K562 (cell line): ENCODE results near the gene RPS19BP1. TPM values are rescaled to one million over a fixed set of nuclear protein-coding genes. Genes with fewer than 3 reads are reported as not detected.
A peak's percentile ranks its signal among the peaks of the same experiment; 100 is the strongest.

Experiments used
- BRF2 ChIP-seq: IDR thresholded peaks from 3 replicates; pipeline ENCODE4 v1.6.1; 2011; ENCODE audit warnings: borderline replicate concordance, mild to moderate bottlenecking; ENCODE audit not compliant: insufficient read length, insufficient read depth
- CBFA2T2 ChIP-seq: fragments of 450-650 bp; conservative IDR thresholded peaks from 2 replicates; pipeline ENCODE4 v1.6.1; 2017; ENCODE audit warnings: mild to moderate bottlenecking
- CBX1 ChIP-seq: sonication (generic); IDR thresholded peaks from 2 replicates; pipeline ENCODE4 v1.6.1; 2016; ENCODE audit warnings: antibody characterized with exemption, low read depth, mild to moderate bottlenecking
- CBX8 ChIP-seq: fragments of 200-600 bp; sonication (generic); IDR thresholded peaks from 2 replicates; pipeline ENCODE4 v1.6.1; 2012; ENCODE audit warnings: borderline replicate concordance, mixed run types, low read depth, mild to moderate bottlenecking, moderate library complexity, mixed read lengths, low read length, control low read depth, inconsistent platforms; ENCODE audit not compliant: poor library complexity, severe bottlenecking; ENCODE audit errors: extremely low read depth
- CEBPZ ChIP-seq: fragments of 150-350 bp; IDR thresholded peaks from 2 replicates; pipeline ENCODE4 v1.6.1; 2014; ENCODE audit warnings: low read depth, mild to moderate bottlenecking, low read length, borderline replicate concordance
- CREBBP ChIP-seq: IDR thresholded peaks from one replicate; pipeline ENCODE4 v1.6.1; 2012; ENCODE audit warnings: low read depth, mild to moderate bottlenecking, control low read depth, inconsistent platforms, low read length
- E2F3 ChIP-seq: fragments of 250-450 bp; sonication (Bioruptor Pico); IDR thresholded peaks from 2 replicates; pipeline ENCODE4 v1.4.0; 2020; ENCODE audit warnings: mild to moderate bottlenecking
- FOXK2 ChIP-seq, 2 experiments: fragments of 450-650 bp; IDR thresholded peaks in 1 of 2; conservative IDR thresholded peaks in 1 of 2; 2 replicates each; pipeline ENCODE4 v1.6.1; 2016; ENCODE audit warnings: low read depth in 2 of 2, mild to moderate bottlenecking in 1 of 2
- GATAD2B ChIP-seq: fragments of 450-650 bp; IDR thresholded peaks from 2 replicates; pipeline ENCODE4 v1.6.1; 2017; ENCODE audit warnings: mild to moderate bottlenecking, borderline replicate concordance
- HDAC1 ChIP-seq, 2 experiments: fragments of 450-650 bp; IDR thresholded peaks; 2 replicates each; pipeline ENCODE4 v1.6.1; 2016 to 2017; ENCODE audit warnings: inconsistent platforms in 1 of 2, mild to moderate bottlenecking in 1 of 2, moderate library complexity in 1 of 2
- HNRNPH1 ChIP-seq: fragments of 200-400 bp; formaldehyde crosslinking; optimal IDR thresholded peaks from 2 replicates; pipeline ENCODE3; 2017; ENCODE audit warnings: low read depth, mild to moderate bottlenecking, low read length, moderate library complexity
- HOXB6 ChIP-seq: fragments of 250-450 bp; sonication (Bioruptor Pico); IDR thresholded peaks from 2 replicates; pipeline ENCODE4 v1.5.1; 2022; ENCODE audit warnings: mild to moderate bottlenecking, borderline replicate concordance
- KDM2B ChIP-seq: fragments of 250-450 bp; sonication (Bioruptor Pico); IDR thresholded peaks from 2 replicates; pipeline ENCODE4 v1.8.0; 2021; ENCODE audit warnings: mild to moderate bottlenecking, moderate library complexity
- KDM4B ChIP-seq, 2 experiments: fragments of 450-650 bp in 1 of 2; sonication (generic) in 1 of 2; IDR thresholded peaks; 2 replicates each; pipeline ENCODE4 v1.6.1; 2016 to 2017; ENCODE audit warnings: borderline replicate concordance in 2 of 2, antibody characterized with exemption in 1 of 2, low read depth in 1 of 2, mild to moderate bottlenecking in 1 of 2
- NBN ChIP-seq: fragments of 450-650 bp; IDR thresholded peaks from 2 replicates; pipeline ENCODE4 v1.6.1; 2016; ENCODE audit warnings: low read depth, mild to moderate bottlenecking
- RHOXF2B ChIP-seq: fragments of 250-450 bp; sonication (Bioruptor Pico); conservative IDR thresholded peaks from 2 replicates; pipeline ENCODE4 v1.5.1; 2021
- SMARCB1 ChIP-seq: IDR thresholded peaks from 2 replicates; pipeline ENCODE4 v1.6.1; 2011; ENCODE audit warnings: improper control_type of control experiment, low read depth; ENCODE audit not compliant: insufficient read length
- YY1 ChIP-seq, 3 experiments: IDR thresholded peaks; 2 replicates each; pipeline ENCODE4 v1.6.1; 2011; ENCODE audit warnings: low read length in 2 of 3, mild to moderate bottlenecking in 2 of 3, moderate library complexity in 2 of 3, borderline replicate concordance in 1 of 3, control low read depth in 1 of 3, low read depth in 1 of 3; ENCODE audit not compliant: insufficient read depth in 3 of 3, insufficient replicate concordance in 2 of 3, control insufficient read depth in 1 of 3, insufficient read length in 1 of 3; ENCODE audit errors: extremely low read depth in 1 of 3
- ZNF143 ChIP-seq: sonication (generic); formaldehyde crosslinking; IDR thresholded peaks from 2 replicates; pipeline ENCODE4 v1.9.0; 2022; ENCODE audit warnings: mild to moderate bottlenecking, missing genetic modification reagents
- ZNF197 ChIP-seq: fragments of 200-800 bp; sonication (Bioruptor generic); IDR thresholded peaks from 2 replicates; pipeline ENCODE4 v1.6.1; 2016; ENCODE audit warnings: low read depth, missing genetic modification characterization, missing compliant biosample characterization
- ZNF449 ChIP-seq: fragments of 250-450 bp; sonication (Bioruptor Pico); IDR thresholded peaks from 2 replicates; pipeline ENCODE4 v1.8.0; 2022; ENCODE audit warnings: moderate library complexity, mild to moderate bottlenecking, inconsistent platforms
- polyA plus RNA-seq, 8 experiments: library from polyadenylated mRNA; depleted of rRNA in 4 of 8; stranded (reverse) in 5 of 8; unstranded in 3 of 8; fragments of >200 nt; fragmentation: Nextera tagmentation in 2 of 8; fragmentation: Illumina TruSeq in 1 of 8; extraction: Ambion mirVana in 2 of 8; extraction: Trizol in 1 of 8; gene quantifications; 2 replicates each; pipeline versions ENCODE4 v1.2.1 to v1.2.3, GENCODE V29; 2011 to 2014; ENCODE audit warnings: inconsistent platforms in 1 of 8, missing spikeins in 1 of 8
- total RNA-seq, 7 experiments: library from RNA; depleted of rRNA in 6 of 7; stranded (reverse); fragments of >200 nt in 6 of 7; fragmentation: Illumina TruSeq in 2 of 7; extraction: Trizol in 2 of 7; gene quantifications; 2 replicates each; pipeline versions ENCODE4 v1.2.1 to v1.2.3, GENCODE V29; 2011 to 2021; ENCODE audit warnings: low replicate concordance in 1 of 7

The RPS19BP1 gene
- total and polyA plus RNA-seq, 9 of the 15 experiments (the other 6 are each of a cell fraction or from before 2014, with no cell fraction given): 3.0 to 223 (median 84.3) TPM

- TF ChIP-seq ZNF449 (CRISPR knock-in tag): no peak
- TF ChIP-seq KDM2B (CRISPR knock-in tag): no peak
- no peak for TF ChIP-seq NBN
- no peak for TF ChIP-seq GATAD2B
- no peak for TF ChIP-seq KDM4B (IDR thresholded peaks at IDR 0.05; ENCODE audit: borderline replicate concordance in 2 of 2, low read depth in 1 of 2)
- TF ChIP-seq CBX8: no peak
- no peak for TF ChIP-seq FOXK2 (conservative IDR thresholded peaks at IDR 0.05 in 1 of 2, IDR thresholded peaks at IDR 0.05 in 1 of 2; ENCODE audit: low read depth in 2 of 2)
- no peak for TF ChIP-seq CBFA2T2
- 0 out of 2 replicates have a peak, but pooled peaks have one; percentile 52 for TF ChIP-seq CBX1
- no peak for TF ChIP-seq CEBPZ
- TF ChIP-seq ZNF197 (CRISPR knock-in tag): no peak
- TF ChIP-seq CREBBP: no peak
- TF ChIP-seq HNRNPH1: no peak
- TF ChIP-seq RHOXF2B (CRISPR knock-in tag): no peak
- TF ChIP-seq E2F3: no peak
- 0 out of 2 replicates have a peak, but pooled peaks have one; percentile 34 for TF ChIP-seq HOXB6 (CRISPR knock-in tag)
- TF ChIP-seq YY1 (IDR thresholded peaks at IDR 0.05; ENCODE audit: borderline replicate concordance in 1 of 3, control insufficient read depth in 1 of 3, extremely low read depth in 1 of 3, insufficient read depth in 3 of 3, insufficient read length in 1 of 3, insufficient replicate concordance in 2 of 3, low read depth in 1 of 3, low read length in 2 of 3): peak in 1 of 3 experiments; percentile 0
- TF ChIP-seq HDAC1 (IDR thresholded peaks at IDR 0.05): no peak
- TF ChIP-seq SMARCB1: no peak
- TF ChIP-seq BRF2: no peak
- no peak for TF ChIP-seq ZNF143 (CRISPR knock-in tag)
These were observed 9.8 kb downstream of the RPS19BP1 start (continued) for GRCh38 chr22:39522567-39523300.
